ENCODE data around the gene GOLPH3L. TPM values are rescaled to one million over a fixed set of nuclear protein-coding genes. Genes with fewer than 3 reads are reported as not detected.

GOLPH3L gene
- total and polyA plus RNA-seq, 2 of the 13 experiments (the other 11 are each of a cell fraction or from before 2014, with no cell fraction given), result 8.2 to 12.8 TPM

DNA sequence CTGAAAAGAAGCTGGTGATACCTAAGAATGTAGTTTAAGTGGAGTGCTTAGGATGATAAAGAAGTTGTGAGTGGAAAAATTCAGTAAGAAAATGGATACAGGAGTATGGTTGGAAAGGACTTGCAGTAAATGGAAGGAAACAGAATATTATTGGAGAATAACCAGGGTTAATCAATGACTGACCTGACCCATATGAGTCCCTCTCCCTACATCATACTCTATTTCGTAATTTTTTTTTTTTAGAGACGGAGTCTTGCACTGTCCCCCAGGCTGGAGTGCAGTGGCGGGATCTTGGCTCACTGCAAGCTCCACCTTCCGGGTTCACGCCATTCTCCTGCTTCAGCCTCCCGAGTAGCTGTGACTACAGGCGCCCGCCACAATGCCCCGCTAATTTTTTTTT lies 34.1 kb downstream of the GOLPH3L start (continued):
- no peak for TF ChIP-seq ZBTB25 (CRISPR knock-in tag; IDR thresholded peaks at IDR 0.05)

DNA sequence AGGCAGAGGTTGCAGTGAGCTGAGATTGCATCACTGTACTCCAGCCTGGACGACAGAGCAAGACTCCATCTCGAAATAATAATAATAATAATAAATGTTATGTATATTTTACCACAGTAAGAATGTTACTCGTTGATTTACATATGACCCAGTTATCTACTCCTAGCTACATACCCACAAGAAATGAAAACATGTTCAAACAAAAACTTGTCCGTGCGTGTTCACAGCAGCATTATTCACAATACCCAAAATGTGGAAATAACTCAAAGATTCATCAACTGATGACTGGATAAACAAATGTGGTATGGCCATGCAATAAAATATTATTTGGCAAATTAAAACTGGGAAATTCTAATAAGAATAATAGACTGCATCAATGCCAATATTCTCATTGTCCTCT lies 35.8 kb downstream of the GOLPH3L start:
- Histone ChIP-seq H3K36me3 (replicated peaks in 1 of 2; ENCODE audit: control insufficient read depth in 1 of 2, insufficient read depth in 2 of 2, low read length in 2 of 2) (peaks cover 2 to 21% of the 10 kb centered on the region in 2 experiments; a peak in 3 of 5 replicates), H2AFZ (ENCODE audit: low read length) (no peak overlapping the region), H3K4me1 (ENCODE audit: insufficient read depth, low read length) (no peaks in the 10 kb centered on the region), H3K27ac (ENCODE audit: extremely low read length, insufficient read depth, low read length) (no peak overlapping the region), H3K9me3 (ENCODE audit: low read length) (no peaks in the 10 kb centered on the region), H3K79me2 (ENCODE audit: insufficient read depth, low read length) (no peaks in the 10 kb centered on the region), H3K4me2 (ENCODE audit: low read depth, low read length) (no peak overlapping the region), H3K9ac (ENCODE audit: insufficient read depth, low read depth, low read length) (no peak overlapping the region), H3K27me3 (ENCODE audit: control insufficient read depth in 1 of 2, insufficient read depth in 2 of 2, low read length in 2 of 2) (no peaks in the 10 kb centered on the region), H4K20me1 (ENCODE audit: insufficient read depth, low read length) (no peaks in the 10 kb centered on the region), H3K4me3 (replicated peaks in 1 of 3; ENCODE audit: insufficient read depth in 1 of 3, low read depth in 2 of 3, low read length in 3 of 3) (no peak overlapping the region)
- ChIA-PET CTCF (ENCODE audit: low intra/inter-chr PET ratio, low total read pairs) (no interaction called here), POLR2A (no interaction called here)
- WGBS (ENCODE audit: low lambda C conversion rate), result 91% methylated on average over 5 of the region's 5 CpGs
- intact Hi-C loops (cut with micrococcal nuclease; ENCODE audit: unreplicated experiment) (no loop called here), in situ Hi-C loops (cut with HindIII; ENCODE audit: extremely low pct_ligation_motif_present, low pct_unique_long_range_greater_than_20kb) (no loop called here)
- TF ChIP-seq ZNF772 (CRISPR knock-in tag; IDR thresholded peaks at IDR 0.05) (no peak), ZNF737 (CRISPR knock-in tag; IDR thresholded peaks at IDR 0.05; ENCODE audit: borderline replicate concordance) (no peak), ZFP36 (IDR thresholded peaks at IDR 0.05; ENCODE audit: borderline replicate concordance, low read depth, low read length, partially characterized antibody) (no peak)
- DNase-seq (ENCODE audit: low spot score), result no peak
- FAIRE-seq, result no peak
- BruUV-seq (replicated peaks), result no TSS peak
- ATAC-seq, result no peak

DNA sequence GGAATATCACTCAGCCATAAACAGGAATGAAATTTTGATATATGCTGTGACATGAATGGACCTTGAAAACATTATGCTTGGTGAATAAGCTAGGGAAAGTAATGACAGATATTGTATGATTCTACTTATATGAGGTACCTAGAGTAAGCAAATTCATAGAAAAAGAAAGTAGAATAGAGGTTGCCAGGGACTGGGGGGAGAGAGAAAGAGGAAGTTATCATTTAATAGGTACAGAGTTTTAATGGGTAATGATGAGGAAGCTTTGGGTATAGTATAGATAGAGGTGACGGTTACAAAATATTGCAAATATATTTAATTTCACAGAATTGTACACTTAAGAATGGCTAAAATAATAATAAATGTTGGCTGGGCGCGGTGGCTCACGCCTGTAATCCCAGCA lies 36.4 kb downstream of the GOLPH3L start:
- H2AFZ ChIP-seq (ENCODE audit: low read length), result no peak overlapping the region
- H3K4me2 ChIP-seq (ENCODE audit: low read depth, low read length), result no peak overlapping the region
- H4K20me1 ChIP-seq (ENCODE audit: insufficient read depth, low read length), result no peaks in the 10 kb centered on the region
- ATAC-seq (no peak), FAIRE-seq (no peak), DNase-seq (ENCODE audit: low spot score) (no peak)
- H3K9ac ChIP-seq (ENCODE audit: insufficient read depth, low read depth, low read length), result no peak overlapping the region
- intact Hi-C loops (cut with micrococcal nuclease; ENCODE audit: unreplicated experiment), result no loop called here
- POLR2A ChIA-PET, result no interaction called here
- H3K27me3 ChIP-seq (ENCODE audit: control insufficient read depth in 1 of 2, insufficient read depth in 2 of 2, low read length in 2 of 2), result no peaks in the 10 kb centered on the region
- WGBS (ENCODE audit: low lambda C conversion rate), result 84% methylated on average over 4 of the region's 4 CpGs
- H3K36me3 ChIP-seq (replicated peaks in 1 of 2; ENCODE audit: control insufficient read depth in 1 of 2, insufficient read depth in 2 of 2, low read length in 2 of 2), result peaks cover 2 to 21% of the 10 kb centered on the region in 2 experiments; a peak in 3 of 5 replicates
- no peak overlapping the region for H3K4me3 ChIP-seq (replicated peaks in 1 of 3; ENCODE audit: insufficient read depth in 1 of 3, low read depth in 2 of 3, low read length in 3 of 3)
- H3K27ac ChIP-seq (ENCODE audit: extremely low read length, insufficient read depth, low read length), result no peak overlapping the region
- in situ Hi-C loops (cut with HindIII; ENCODE audit: extremely low pct_ligation_motif_present, low pct_unique_long_range_greater_than_20kb), result no loop called here
- CTCF ChIA-PET (ENCODE audit: low intra/inter-chr PET ratio, low total read pairs), result no interaction called here
- no TSS peak for BruUV-seq (replicated peaks)
- H3K4me1 ChIP-seq (ENCODE audit: insufficient read depth, low read length), result no peaks in the 10 kb centered on the region
- H3K79me2 ChIP-seq (ENCODE audit: insufficient read depth, low read length), result no peaks in the 10 kb centered on the region
- no peaks in the 10 kb centered on the region for H3K9me3 ChIP-seq (ENCODE audit: low read length)
- no peak for TF ChIP-seq ZNF782 (CRISPR knock-in tag; IDR thresholded peaks at IDR 0.05; ENCODE audit: borderline replicate concordance)
- TF ChIP-seq MAX (IDR thresholded peaks at IDR 0.05), result no peak
- no peak for TF ChIP-seq PLRG1 (conservative IDR thresholded peaks at IDR 0.05)
- no peak for TF ChIP-seq SAFB2 (CRISPR knock-in tag; IDR thresholded peaks at IDR 0.05; ENCODE audit: borderline replicate concordance, low read depth)
- no peak for TF ChIP-seq GFI1 (CRISPR knock-in tag; IDR thresholded peaks at IDR 0.05; ENCODE audit: borderline replicate concordance)
- no peak for TF ChIP-seq FOSL2 (CRISPR knock-in tag; IDR thresholded peaks at IDR 0.05)
- no peak for TF ChIP-seq CHD4 (IDR thresholded peaks at IDR 0.05; ENCODE audit: borderline replicate concordance, low read length)
- no peak for TF ChIP-seq ELK4 (CRISPR knock-in tag; IDR thresholded peaks at IDR 0.05; ENCODE audit: borderline replicate concordance)
- TF ChIP-seq ZSCAN22 (CRISPR knock-in tag; IDR thresholded peaks at IDR 0.05), result no peak
